Stimulated activated naive CD4-positive, alpha-beta T cell treated with Interleukin-2 at 50 U/mL for 16 hours (primary cell): ENCODE data around the gene SCP2.
"Not testable (repeated sequence)": the region's sequence is repeated elsewhere in the genome, so short reads cannot be mapped to it uniquely, and the experiment has no call there.

ENCODE experiments used
- DNase-seq: peaks from one replicate; lab custom pipeline; 2025; lab: John Stamatoyannopoulos, UW

SCP2 gene

GRCh38 chr1:52917156-52917555 is 9.9 kb upstream of the SCP2 start:
- DNase-seq: no peak

- no peak for DNase-seq
Observed at GRCh38 chr1:52917581-52917980, 9.5 kb upstream of the SCP2 start.

- no peak for DNase-seq
Observed at GRCh38 chr1:52918201-52918600, 8.9 kb upstream of the SCP2 start.

GRCh38 chr1:52919051-52919722 is 7.9 kb upstream of the SCP2 start:
- DNase-seq: no peak

GRCh38 chr1:52919723-52920483 is 7.2 kb upstream of the SCP2 start:
- no peak for DNase-seq

GRCh38 chr1:52920791-52921291 is 6.2 kb upstream of the SCP2 start:
- no peak for DNase-seq

- DNase-seq: no peak
Observed at GRCh38 chr1:52925571-52926005, 1.5 kb upstream of the SCP2 start.

GRCh38 chr1:52926864-52927211 is 238 bp upstream of the SCP2 start:
- DNase-seq: no peak

GRCh38 chr1:52928015-52928404 is 934 bp downstream of the SCP2 start:
- no peak for DNase-seq

- DNase-seq: no peak
Observed at GRCh38 chr1:52929019-52929418, 1.9 kb downstream of the SCP2 start.

GRCh38 chr1:52937433-52938182 is 10.5 kb downstream of the SCP2 start:
- DNase-seq: no peak

- no peak for DNase-seq
Observed at GRCh38 chr1:52938183-52938451, 11.0 kb downstream of the SCP2 start.

- DNase-seq: no peak
Observed at GRCh38 chr1:52943876-52944416, 16.9 kb downstream of the SCP2 start.

- no peak for DNase-seq
Observed at GRCh38 chr1:52944566-52944965, 17.5 kb downstream of the SCP2 start.

GRCh38 chr1:52947490-52947889 is 20.4 kb downstream of the SCP2 start:
- DNase-seq: no peak

- DNase-seq: not testable (repeated sequence)
Observed at GRCh38 chr1:52949602-52950001, 22.5 kb downstream of the SCP2 start.

GRCh38 chr1:52952112-52952511 is 25.0 kb downstream of the SCP2 start:
- DNase-seq: no peak

- DNase-seq: no peak
Observed at GRCh38 chr1:52955129-52955970, 28.3 kb downstream of the SCP2 start.

- DNase-seq: no peak
Observed at GRCh38 chr1:52963101-52963500, 36.0 kb downstream of the SCP2 start.

- DNase-seq: no peak
Observed at GRCh38 chr1:52967666-52968065, 40.6 kb downstream of the SCP2 start.

- DNase-seq: not testable (repeated sequence)
Observed at GRCh38 chr1:52969234-52969633, 42.2 kb downstream of the SCP2 start.

- DNase-seq: no peak
Observed at GRCh38 chr1:52970149-52970548, 43.1 kb downstream of the SCP2 start.
